Right lobe of liver (tissue), 4 donors: ENCODE data around the gene OR9Q1.

ENCODE experiments used
- CTCF ChIP-seq, 4 donors: fragments of 200-600 bp in 3 of 4; fragments of 450-650 bp in 1 of 4; IDR thresholded peaks; one replicate each; pipeline versions ENCODE4 v1.5.1 to v1.8.0; 2016 to 2022; ENCODE audit warnings: antibody characterized with exemption in 4 of 4, mild to moderate bottlenecking in 2 of 4
- POLR2A ChIP-seq: fragments of 450-650 bp; IDR thresholded peaks from one replicate; pipeline ENCODE4 v1.6.1; 2017; ENCODE audit warnings: antibody characterized with exemption, mild to moderate bottlenecking
- donor health status: DM: no; HTN: no; CAD: no.
- donor health status: DM: no; HTN: no; CAD: no.
- donor health status: DM: no; HTN: yes; CAD: no.

DNA sequence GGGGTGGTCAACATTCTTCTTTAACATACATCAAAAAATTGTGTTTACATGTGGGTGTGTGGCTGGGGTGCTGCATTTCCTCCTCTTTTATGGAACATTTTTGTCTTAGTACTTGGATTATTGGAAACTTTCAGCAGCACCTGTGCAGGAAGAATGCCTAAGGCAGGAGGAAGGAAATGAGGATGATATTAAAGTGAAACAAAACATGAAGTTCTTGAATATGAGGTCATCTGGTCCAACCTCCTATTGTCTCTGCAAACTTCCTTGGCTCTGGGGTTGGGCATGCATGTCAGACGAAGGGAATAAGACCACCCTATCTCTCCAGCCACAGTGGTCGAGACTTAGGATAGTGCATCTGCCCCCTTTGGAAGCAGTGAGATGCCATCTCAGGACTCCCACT lies 20.6 kb upstream of the OR9Q1 start:
- no peak for TF ChIP-seq CTCF (IDR thresholded peaks at IDR 0.05)
- no peak for TF ChIP-seq POLR2A
